ENCODE measurements around the gene ZNF554. TPM values are rescaled to one million over a fixed set of nuclear protein-coding genes. Genes with fewer than 3 reads are reported as not detected.

The ZNF554 gene
- total RNA-seq, 2 donors from 2014 or later: 8.4 to 9.2 TPM

DNA sequence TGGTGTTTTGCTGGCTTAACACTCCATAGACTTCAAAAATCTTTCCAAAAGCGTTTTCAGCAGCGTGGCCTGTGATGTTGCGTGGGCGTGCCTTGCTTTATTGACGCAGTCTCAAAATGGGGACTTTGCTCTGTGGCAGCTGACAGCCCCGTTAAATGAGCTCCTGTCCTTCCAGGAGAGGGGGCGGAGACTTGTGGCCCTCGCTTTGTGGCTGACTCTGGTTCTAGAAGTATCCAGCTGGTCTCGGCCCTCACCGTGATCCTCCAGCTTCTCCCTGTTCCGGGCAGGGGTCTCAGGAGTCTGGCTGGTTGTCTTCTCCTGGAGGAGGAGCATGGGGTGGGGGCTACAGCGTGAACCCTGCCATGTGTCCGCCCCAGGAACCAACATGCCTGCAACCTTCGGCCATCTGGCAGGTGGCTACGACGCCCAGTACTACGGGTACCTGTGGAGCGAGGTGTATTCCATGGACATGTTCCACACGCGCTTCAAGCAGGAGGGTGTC is 8.4 kb upstream of the ZNF554 start:
- WGBS, 2 experiments (ENCODE audit: insufficient coverage in 1 of 2, insufficient read length in 1 of 2): 95 to 99% methylated on average over 19 to 20 of the region's 20 CpGs
- H3K4me1 Mint-ChIP-seq: no peaks in the 10 kb centered on the region

DNA sequence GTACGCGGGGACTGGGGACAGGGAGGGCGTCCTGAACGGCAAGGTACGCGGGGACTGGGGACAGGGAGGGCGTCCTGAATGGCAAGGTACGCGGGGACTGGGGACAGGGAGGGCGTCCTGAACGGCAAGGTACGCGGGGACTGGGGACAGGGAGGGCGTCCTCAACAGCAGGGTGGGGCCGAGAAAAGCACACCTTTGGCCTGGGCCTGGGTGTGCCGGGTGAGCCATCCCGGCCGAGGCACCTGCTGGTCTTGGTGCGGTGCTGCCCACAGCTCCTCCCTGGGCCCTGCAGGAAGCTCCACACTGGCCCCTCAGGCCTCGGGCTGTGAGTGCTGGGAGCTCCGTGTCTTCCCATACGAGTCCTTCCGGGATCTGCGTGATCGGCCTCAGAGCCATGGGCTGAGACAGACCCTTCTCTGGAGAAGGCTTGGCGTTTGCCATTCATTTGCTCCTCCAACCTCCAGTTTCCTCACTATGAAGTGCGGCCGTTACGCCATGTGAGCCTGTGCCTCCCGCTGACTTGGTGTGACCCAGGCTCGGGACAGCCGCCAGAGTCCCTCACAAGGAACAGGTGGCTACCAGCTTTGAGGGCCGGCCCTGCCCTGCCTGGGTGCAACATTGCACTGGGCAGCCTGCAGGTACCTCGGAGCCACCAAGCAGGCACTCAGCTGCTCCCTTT is 7.8 kb upstream of the ZNF554 start:
- H3K9me3 Mint-ChIP-seq: no peaks in the 10 kb centered on the region
- H3K36me3 Mint-ChIP-seq (ENCODE audit: low read depth): peaks cover 22% of the 10 kb centered on the region
- no peaks in the 10 kb centered on the region for H3K27me3 Mint-ChIP-seq (ENCODE audit: insufficient read depth)
- Histone ChIP-seq H3K4me1 (ENCODE audit: control insufficient read depth, insufficient read depth, low read length) (no peaks in the 10 kb centered on the region), H3K9ac (ENCODE audit: extremely low read depth, low read length, poor library complexity, severe bottlenecking) (no peak overlapping the region), H3K4me3 (ENCODE audit: low read length) (no peak overlapping the region), H3K9me3 (ENCODE audit: control insufficient read depth, low read length) (no peaks in the 10 kb centered on the region), H3K27me3 (ENCODE audit: control insufficient read depth, insufficient read depth, low read length, poor library complexity, severe bottlenecking) (no peaks in the 10 kb centered on the region), H3K36me3 (ENCODE audit: control insufficient read depth, insufficient read depth, low read length) (peaks cover 26% of the 10 kb centered on the region), H3K27ac (ENCODE audit: low read depth, low read length) (no peak overlapping the region)
- no peaks in the 10 kb centered on the region for H3K4me1 Mint-ChIP-seq
- H3K27ac Mint-ChIP-seq: no peak overlapping the region
- TF ChIP-seq CTCF (conservative IDR thresholded peaks at IDR 0.05): no peak
- H3K4me3 Mint-ChIP-seq: no peak overlapping the region
- DNase-seq: no peak
- 87 to 93% methylated on average over 24 to 34 of the region's 34 CpGs for WGBS, 2 experiments (ENCODE audit: insufficient coverage in 1 of 2, insufficient read length in 1 of 2)

More for the DNA sequence above, 8.4 kb upstream of the ZNF554 start:
- Histone ChIP-seq H3K27me3 (ENCODE audit: control insufficient read depth, insufficient read depth, low read length, poor library complexity, severe bottlenecking) (no peaks in the 10 kb centered on the region), H3K9ac (ENCODE audit: extremely low read depth, low read length, poor library complexity, severe bottlenecking) (no peak overlapping the region), H3K36me3 (ENCODE audit: control insufficient read depth, insufficient read depth, low read length) (peaks cover 32% of the 10 kb centered on the region), H3K4me1 (ENCODE audit: control insufficient read depth, insufficient read depth, low read length) (no peaks in the 10 kb centered on the region), H3K4me3 (ENCODE audit: low read length) (no peak overlapping the region), H3K27ac (ENCODE audit: low read depth, low read length) (no peak overlapping the region), H3K9me3 (ENCODE audit: control insufficient read depth, low read length) (no peaks in the 10 kb centered on the region)
- Mint-ChIP-seq H3K36me3 (ENCODE audit: low read depth) (peaks cover 22% of the 10 kb centered on the region), H3K27ac (no peak overlapping the region), H3K27me3 (ENCODE audit: insufficient read depth) (no peaks in the 10 kb centered on the region), H3K4me3 (no peak overlapping the region), H3K9me3 (no peaks in the 10 kb centered on the region)
- no peak for DNase-seq
- no peak for TF ChIP-seq CTCF (conservative IDR thresholded peaks at IDR 0.05)

DNA sequence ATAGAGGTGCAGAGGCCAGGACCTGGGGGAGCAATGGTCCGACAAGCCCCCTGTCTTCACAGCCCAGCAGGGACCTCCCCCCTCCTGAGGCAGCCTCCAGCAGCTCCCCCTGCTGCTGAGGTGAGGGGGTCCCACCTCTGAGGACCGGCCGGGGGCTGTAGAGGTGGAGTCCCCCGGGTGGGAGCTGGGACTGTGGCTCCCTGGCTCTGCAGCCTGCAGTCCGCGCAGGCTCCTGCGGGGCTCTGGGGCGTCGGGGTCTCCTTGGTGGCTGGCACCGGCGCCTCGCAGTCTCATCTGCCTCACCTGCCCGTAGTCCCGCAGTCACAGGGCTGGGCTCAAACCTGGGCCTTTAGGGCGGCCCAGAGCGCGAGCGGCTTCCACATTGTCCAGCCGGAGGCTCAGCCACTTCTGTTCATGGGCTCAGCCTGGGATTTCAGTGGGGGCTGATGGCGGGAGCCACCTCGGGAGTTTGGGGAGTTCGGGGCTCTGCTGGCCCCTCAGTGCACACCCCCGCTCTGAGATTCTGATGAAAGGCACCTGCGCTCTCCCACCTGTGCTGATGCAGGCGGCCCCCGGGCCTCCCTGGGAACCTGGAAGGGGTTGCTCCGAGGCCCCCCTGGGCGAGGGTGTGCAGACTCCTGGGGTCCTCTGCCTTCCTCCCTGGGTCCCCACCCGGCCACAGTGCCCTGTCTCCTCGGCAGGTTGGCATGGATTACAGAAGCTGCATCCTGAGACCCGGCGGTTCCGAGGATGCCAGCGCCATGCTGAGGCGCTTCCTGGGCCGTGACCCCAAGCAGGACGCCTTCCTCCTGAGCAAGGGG is 7.0 kb upstream of the ZNF554 start:
- no peak overlapping the region for H3K4me3 ChIP-seq (ENCODE audit: low read length)
- no peak for DNase-seq

More for the DNA sequence above, 7.0 kb upstream of the ZNF554 start:
- H3K27ac ChIP-seq (ENCODE audit: low read depth, low read length): no peak overlapping the region
- no peaks in the 10 kb centered on the region for H3K4me1 Mint-ChIP-seq
- H3K27ac Mint-ChIP-seq: no peak overlapping the region
- H3K9me3 Mint-ChIP-seq: no peaks in the 10 kb centered on the region
- 95 to 100% methylated on average over 14 to 37 of the region's 37 CpGs for WGBS, 2 experiments (ENCODE audit: insufficient coverage in 1 of 2, insufficient read length in 1 of 2)
- no peaks in the 10 kb centered on the region for H3K27me3 ChIP-seq (ENCODE audit: control insufficient read depth, insufficient read depth, low read length, poor library complexity, severe bottlenecking)
- no peaks in the 10 kb centered on the region for H3K9me3 ChIP-seq (ENCODE audit: control insufficient read depth, low read length)
- no peak overlapping the region for H3K4me3 Mint-ChIP-seq
- H3K36me3 Mint-ChIP-seq (ENCODE audit: low read depth): peaks cover 22% of the 10 kb centered on the region
- H3K9ac ChIP-seq (ENCODE audit: extremely low read depth, low read length, poor library complexity, severe bottlenecking): no peak overlapping the region
- H3K4me1 ChIP-seq (ENCODE audit: control insufficient read depth, insufficient read depth, low read length): no peaks in the 10 kb centered on the region
- no peak for TF ChIP-seq CTCF (conservative IDR thresholded peaks at IDR 0.05)
- H3K27me3 Mint-ChIP-seq (ENCODE audit: insufficient read depth): no peaks in the 10 kb centered on the region
- peaks cover 25% of the 10 kb centered on the region for H3K36me3 ChIP-seq (ENCODE audit: control insufficient read depth, insufficient read depth, low read length)

Data from endodermal cell (in vitro differentiated cells).